HL-60/S4 (cell line): Measurements from ENCODE around the gene LENEP.

Experiments
- in situ Hi-C: fragments of 300-500 bp; cut with MboI; formaldehyde crosslinking; loops from 2 replicates; pipeline ENCODE4 v1.14.3; 2022; ENCODE audit warnings: low sequenced_read_pairs

The LENEP gene

GRCh38 chr1:154993572-154994268, at the start of gene LENEP:
Gene LENEP, plus strand, starts transcription at chr1:154993586. Its CDS starts 22 bp downstream, at chr1:154993608.
- in situ Hi-C loops: no loop called here

GRCh38 chr1:154943649-154944400, 49.6 kb upstream of the LENEP start:
- in situ Hi-C loops: no loop called here

- in situ Hi-C loops: no loop called here
These were observed 48.8 kb upstream of the LENEP start for GRCh38 chr1:154944401-154945159.

- in situ Hi-C loops: no loop called here
These were observed 48.0 kb upstream of the LENEP start for GRCh38 chr1:154945160-154945961.

- in situ Hi-C loops: no loop called here
These were observed 47.2 kb upstream of the LENEP start for GRCh38 chr1:154945962-154946850.

- in situ Hi-C loops: no loop called here
These were observed 45.3 kb upstream of the LENEP start for GRCh38 chr1:154948079-154948478.

GRCh38 chr1:154951901-154952657, 41.3 kb upstream of the LENEP start:
- in situ Hi-C loops: no loop called here

GRCh38 chr1:154952664-154953063, 40.7 kb upstream of the LENEP start:
- in situ Hi-C loops: no loop called here

GRCh38 chr1:154953611-154954038, 39.8 kb upstream of the LENEP start:
- in situ Hi-C loops: no loop called here

GRCh38 chr1:154954541-154954940, 38.8 kb upstream of the LENEP start:
- in situ Hi-C loops: no loop called here

- in situ Hi-C loops: no loop called here
These were observed 38.2 kb upstream of the LENEP start for GRCh38 chr1:154955039-154955717.

GRCh38 chr1:154955718-154956543, 37.5 kb upstream of the LENEP start, which contains the start of gene PBXIP1:
Gene PBXIP1, minus strand, starts transcription at chr1:154956099. Its CDS starts 2,378 bp downstream, at chr1:154953721.
- in situ Hi-C loops: no loop called here

- in situ Hi-C loops: no loop called here
These were observed 36.8 kb upstream of the LENEP start for GRCh38 chr1:154956544-154956941.

GRCh38 chr1:154957091-154957657, 36.2 kb upstream of the LENEP start:
- in situ Hi-C loops: no loop called here

- in situ Hi-C loops: no loop called here
These were observed 35.4 kb upstream of the LENEP start for GRCh38 chr1:154958036-154958435.

- in situ Hi-C loops: no loop called here
These were observed 34.5 kb upstream of the LENEP start for GRCh38 chr1:154958681-154959425.

- in situ Hi-C loops: no loop called here
These were observed 34.0 kb upstream of the LENEP start for GRCh38 chr1:154959426-154959780.
